Measurements from ENCODE around the gene ATAD3B.
A peak's percentile ranks its signal among the peaks of the same experiment; 100 is the strongest.
"Not testable (repeated sequence)": the region's sequence is repeated elsewhere in the genome, so short reads cannot be mapped to it uniquely, and the experiment has no call there.

The ATAD3B gene

GRCh38 chr1:1511533-1512285 lies 40.1 kb downstream of the ATAD3B start, which contains the start of gene ATAD3A:
Gene ATAD3A (plus strand): TSS chr1:1512162. CDS start chr1:1512269, 107 bp downstream.
- peak; percentile 95 for DNase-seq (ENCODE audit: low spot score)
- ChIA-PET POLR2A (ENCODE audit: low non-redundant PET) (no interaction called here), CTCF (no interaction called here)
- TF ChIP-seq CTCF (conservative IDR thresholded peaks at IDR 0.05; ENCODE audit: low read depth) = no peak
- H3K27ac ChIP-seq = peak within 1 kb of the TSS; percentile 90

- CTCF ChIA-PET; DNase-seq (ENCODE audit: low spot score); POLR2A ChIA-PET (ENCODE audit: low non-redundant PET): not testable (repeated sequence)
- H3K27ac ChIP-seq = peak overlapping the region; percentile 90
Measured at GRCh38 chr1:1512425-1512824, 40.9 kb downstream of the ATAD3B start.

GRCh38 chr1:1513675-1514074 lies 42.1 kb downstream of the ATAD3B start:
- DNase-seq (ENCODE audit: low spot score); H3K27ac ChIP-seq; POLR2A ChIA-PET (ENCODE audit: low non-redundant PET); CTCF ChIA-PET: not testable (repeated sequence)

- POLR2A ChIA-PET (ENCODE audit: low non-redundant PET) = not testable (repeated sequence)
Measured at GRCh38 chr1:1514376-1514775, 42.8 kb downstream of the ATAD3B start.

GRCh38 chr1:1516923-1517322 lies 45.4 kb downstream of the ATAD3B start:
- DNase-seq (ENCODE audit: low spot score); POLR2A ChIA-PET (ENCODE audit: low non-redundant PET); H3K27ac ChIP-seq: not testable (repeated sequence)
- CTCF ChIA-PET = interaction anchor here (0.7 kb wide), 1 partner anchor 13 kb away, joined by 4 read pairs; no protein-coding TSS in a partner anchor

More at GRCh38 chr1:1514376-1514775, 42.8 kb downstream of the ATAD3B start:
- DNase-seq (ENCODE audit: low spot score); CTCF ChIA-PET: not testable (repeated sequence)
- 0 out of 2 replicates have a peak overlapping the region, but pooled peaks have one; percentile 11 for H3K27ac ChIP-seq

GRCh38 chr1:1517973-1518620 lies 46.5 kb downstream of the ATAD3B start:
- no peak for TF ChIP-seq CTCF (conservative IDR thresholded peaks at IDR 0.05; ENCODE audit: low read depth)
- ChIA-PET POLR2A (ENCODE audit: low non-redundant PET) (no interaction called here), CTCF (no interaction called here)
- no peak overlapping the region for H3K27ac ChIP-seq
- DNase-seq (ENCODE audit: low spot score) = no peak

- DNase-seq (ENCODE audit: low spot score); CTCF ChIA-PET; H3K27ac ChIP-seq; POLR2A ChIA-PET (ENCODE audit: low non-redundant PET): not testable (repeated sequence)
Measured at GRCh38 chr1:1518621-1519007, 47.0 kb downstream of the ATAD3B start.

- DNase-seq (ENCODE audit: low spot score); CTCF ChIA-PET; POLR2A ChIA-PET (ENCODE audit: low non-redundant PET); H3K27ac ChIP-seq: not testable (repeated sequence)
Measured at GRCh38 chr1:1519805-1520505, 48.4 kb downstream of the ATAD3B start.

- no peak for TF ChIP-seq CTCF (conservative IDR thresholded peaks at IDR 0.05; ENCODE audit: low read depth)
- ChIA-PET CTCF (no interaction called here), POLR2A (ENCODE audit: low non-redundant PET) (no interaction called here)
- DNase-seq (ENCODE audit: low spot score) = no peak
- H3K27ac ChIP-seq = no peak overlapping the region
Measured at GRCh38 chr1:1521331-1521730, 49.8 kb downstream of the ATAD3B start.

GRCh38 chr1:1522536-1522935 lies 51.0 kb downstream of the ATAD3B start:
- POLR2A ChIA-PET (ENCODE audit: low non-redundant PET); H3K27ac ChIP-seq; DNase-seq (ENCODE audit: low spot score); CTCF ChIA-PET: not testable (repeated sequence)

- DNase-seq (ENCODE audit: low spot score); H3K27ac ChIP-seq; CTCF ChIA-PET; POLR2A ChIA-PET (ENCODE audit: low non-redundant PET): not testable (repeated sequence)
Measured at GRCh38 chr1:1523226-1523625, 51.7 kb downstream of the ATAD3B start.

GRCh38 chr1:1523651-1524050 lies 52.1 kb downstream of the ATAD3B start:
- H3K27ac ChIP-seq; POLR2A ChIA-PET (ENCODE audit: low non-redundant PET); DNase-seq (ENCODE audit: low spot score): not testable (repeated sequence)
- CTCF ChIA-PET = interaction anchor here (0.6 kb wide), 1 partner anchor 13 kb away, joined by 3 read pairs; no protein-coding TSS in a partner anchor

- H3K27ac ChIP-seq; CTCF ChIA-PET; POLR2A ChIA-PET (ENCODE audit: low non-redundant PET); DNase-seq (ENCODE audit: low spot score): not testable (repeated sequence)
Measured at GRCh38 chr1:1524750-1525383, 53.3 kb downstream of the ATAD3B start.

Measured in RWPE1 (cell line).